Measurements from ENCODE around the gene CDC25B.
A peak's percentile ranks its signal among the peaks of the same experiment; 100 is the strongest.
"Not testable (repeated sequence)": the region's sequence is repeated elsewhere in the genome, so short reads cannot be mapped to it uniquely, and the experiment has no call there.

The CDC25B gene

DNA sequence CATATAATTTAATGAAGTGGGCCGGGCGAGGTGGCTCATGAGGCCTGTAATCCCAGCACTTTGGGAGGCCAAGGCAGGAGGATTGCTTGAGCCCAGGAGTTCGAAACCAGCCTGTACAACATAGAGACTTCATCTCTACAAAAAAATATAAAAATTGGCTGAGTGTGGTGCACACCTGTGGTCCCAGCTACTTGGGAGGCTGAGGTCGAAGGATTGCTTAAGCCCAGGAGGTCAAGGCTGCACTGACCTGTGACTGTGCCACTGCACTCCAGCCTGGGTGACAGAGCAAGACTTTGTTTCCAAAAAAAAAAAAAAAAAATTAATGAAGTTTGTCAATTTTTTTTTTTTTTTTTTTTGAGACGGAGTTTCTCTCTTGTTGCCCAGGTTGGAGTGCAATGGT, 33.8 kb downstream of the CDC25B start:
- DNase-seq (ENCODE audit: low spot score), result not testable (repeated sequence)

DNA sequence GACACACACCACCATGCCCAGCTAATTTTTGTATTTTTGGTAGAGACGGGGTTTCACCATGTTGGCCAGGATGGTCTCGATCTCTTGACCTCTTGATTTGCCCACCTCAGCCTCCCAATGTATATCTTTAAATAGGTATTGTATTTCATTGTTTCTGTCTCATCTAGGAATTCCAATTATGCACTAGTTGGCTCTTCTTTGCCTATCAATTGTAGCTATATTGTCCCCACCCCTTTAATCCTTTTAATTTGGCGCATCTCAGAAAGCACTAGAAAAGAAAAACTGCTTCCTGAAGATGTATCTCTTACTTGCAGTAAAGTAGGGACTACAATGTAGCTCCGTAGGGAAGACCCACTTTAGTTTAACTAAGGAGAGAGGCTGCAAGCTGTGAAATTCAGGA, 40.0 kb downstream of the CDC25B start:
- DNase-seq (ENCODE audit: low spot score), result no peak

DNA sequence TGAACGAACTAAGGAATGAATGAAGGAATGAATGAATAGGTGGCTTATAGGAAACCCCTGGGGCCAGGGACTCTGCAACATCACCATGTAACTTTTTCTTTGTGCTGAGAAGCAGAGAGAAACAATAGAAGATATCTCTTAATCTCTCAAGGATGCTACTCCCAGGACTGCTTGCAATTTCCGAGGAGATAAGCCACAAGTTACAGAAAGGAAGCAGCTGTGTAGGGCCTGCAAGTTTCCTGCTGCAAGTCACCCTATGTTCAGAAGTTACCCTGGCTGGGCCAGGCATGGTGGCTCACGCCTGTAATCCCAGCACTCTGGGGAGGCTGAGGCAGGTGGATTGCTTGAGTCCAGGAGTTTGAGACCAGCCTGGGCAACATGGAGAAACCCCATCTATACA, 43.2 kb downstream of the CDC25B start:
- DNase-seq (ENCODE audit: low spot score), result no peak

DNA sequence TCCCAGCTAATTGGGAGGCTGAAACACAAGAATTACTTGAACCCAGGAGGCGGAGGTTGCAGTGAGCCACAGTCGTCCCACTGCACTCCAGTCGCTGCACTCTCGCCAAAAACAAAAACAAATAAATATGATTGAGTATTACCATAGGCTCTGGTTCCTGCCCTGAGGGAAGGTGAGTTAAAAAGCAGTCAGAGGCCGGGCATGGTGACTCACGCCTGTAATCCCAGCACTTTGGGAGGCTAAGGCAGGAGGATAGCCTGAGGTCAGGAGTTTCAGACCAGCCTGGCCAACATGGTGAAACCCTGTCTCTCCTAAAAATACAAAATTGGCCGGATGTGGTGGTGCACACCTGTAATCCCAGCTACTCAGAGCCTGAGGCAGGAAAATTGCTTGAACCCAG, 44.1 kb downstream of the CDC25B start:
- DNase-seq (ENCODE audit: low spot score), result not testable (repeated sequence)

DNA sequence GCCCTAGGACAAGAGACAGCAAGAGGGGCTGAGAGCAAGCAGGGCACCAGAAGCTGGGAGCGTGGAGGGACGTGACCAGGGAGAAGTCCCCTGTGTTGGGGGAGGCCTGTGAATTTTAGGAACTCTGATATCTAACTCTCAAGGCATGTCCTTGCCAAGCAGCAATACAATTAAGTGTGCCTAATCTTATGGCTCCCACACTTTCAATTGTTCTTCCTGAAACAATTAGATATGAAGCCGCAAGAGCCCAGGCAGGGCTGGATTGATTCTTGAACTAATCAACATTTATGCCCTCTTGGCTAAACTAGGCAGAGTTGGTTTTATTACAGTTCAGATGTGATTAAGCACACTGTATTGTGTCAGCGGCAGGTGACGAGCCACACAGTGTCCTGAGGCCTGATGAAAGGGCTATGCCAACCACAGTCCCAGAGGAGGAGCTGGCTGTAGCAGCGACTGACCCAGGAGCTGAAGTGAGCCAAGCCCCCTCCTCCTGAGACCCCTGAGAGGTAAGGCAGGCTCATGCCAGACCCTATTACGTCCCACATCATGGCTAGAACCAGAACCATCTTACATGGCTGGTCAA, 46.3 kb downstream of the CDC25B start:
- DNase-seq (ENCODE audit: low spot score), result no peak

DNA sequence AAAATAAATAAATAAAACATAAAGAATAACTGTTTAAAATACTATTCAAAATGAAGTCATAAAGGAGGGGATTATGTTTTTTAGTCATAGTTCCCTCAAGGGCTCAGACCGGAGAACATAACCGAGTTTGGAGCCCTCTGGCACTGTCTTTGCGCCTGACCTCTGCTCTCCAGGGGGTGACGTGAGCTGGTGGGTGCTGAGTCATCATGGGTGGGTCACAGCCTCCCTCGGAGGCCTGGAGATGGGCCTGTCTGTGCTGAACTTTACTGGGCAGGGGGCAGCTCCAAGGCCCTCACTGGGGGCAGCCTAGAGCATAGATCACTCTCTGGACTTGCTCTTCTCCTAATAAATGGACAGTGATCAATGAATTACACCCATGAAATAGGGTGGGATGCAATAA, 47.4 kb downstream of the CDC25B start:
- no peak for DNase-seq (ENCODE audit: low spot score)

DNA sequence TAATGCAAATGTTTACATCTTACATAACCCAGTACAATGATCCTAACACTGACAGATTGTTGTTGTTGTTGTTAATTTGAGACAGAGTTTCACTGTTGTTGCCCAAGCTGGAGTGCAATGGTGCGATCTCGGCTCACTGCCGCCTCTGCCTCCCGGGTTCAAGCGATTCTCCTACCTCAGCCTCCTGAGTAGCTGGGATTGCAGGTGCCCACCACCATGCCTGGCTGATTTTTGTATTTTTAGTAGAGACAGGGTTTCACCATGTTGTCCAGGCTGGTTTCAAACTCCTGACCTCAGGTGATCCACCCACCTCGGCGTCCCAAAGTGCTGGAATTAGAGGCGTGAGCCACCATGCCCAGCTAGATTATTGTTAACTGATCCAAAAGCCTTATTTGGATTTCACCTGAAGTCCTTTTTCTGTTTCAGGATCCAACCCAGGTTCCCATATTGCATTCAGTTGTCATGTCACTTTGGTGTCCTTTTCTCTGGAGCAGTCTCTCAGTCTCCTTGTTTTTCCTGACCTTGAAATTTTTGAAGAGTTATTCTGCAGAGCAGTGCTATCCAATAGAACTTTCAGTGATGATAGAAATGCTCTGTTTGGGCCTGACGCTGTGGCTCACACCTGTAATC, 48.0 kb downstream of the CDC25B start:
- DNase-seq (ENCODE audit: low spot score), result not testable (repeated sequence)

DNA sequence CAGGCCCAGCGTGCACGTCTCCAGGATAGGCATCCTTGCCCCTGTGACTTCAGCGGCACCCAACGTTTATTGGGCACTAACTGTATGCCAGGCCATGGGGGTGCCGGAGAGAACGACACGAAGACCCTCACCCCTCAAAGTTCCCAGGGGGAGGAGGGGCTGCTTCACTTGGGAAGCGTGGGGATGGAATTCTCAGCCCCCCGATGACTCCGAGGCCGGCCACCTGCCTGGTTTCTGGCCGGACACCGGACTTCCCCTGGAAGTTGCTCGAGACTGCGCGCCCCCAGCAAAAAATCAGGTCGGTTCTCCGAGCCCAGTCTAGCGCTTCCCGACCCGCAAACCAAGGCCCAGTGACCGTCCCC, 50.2 kb downstream of the CDC25B start:
- DNase-seq (ENCODE audit: low spot score), result no peak

DNA sequence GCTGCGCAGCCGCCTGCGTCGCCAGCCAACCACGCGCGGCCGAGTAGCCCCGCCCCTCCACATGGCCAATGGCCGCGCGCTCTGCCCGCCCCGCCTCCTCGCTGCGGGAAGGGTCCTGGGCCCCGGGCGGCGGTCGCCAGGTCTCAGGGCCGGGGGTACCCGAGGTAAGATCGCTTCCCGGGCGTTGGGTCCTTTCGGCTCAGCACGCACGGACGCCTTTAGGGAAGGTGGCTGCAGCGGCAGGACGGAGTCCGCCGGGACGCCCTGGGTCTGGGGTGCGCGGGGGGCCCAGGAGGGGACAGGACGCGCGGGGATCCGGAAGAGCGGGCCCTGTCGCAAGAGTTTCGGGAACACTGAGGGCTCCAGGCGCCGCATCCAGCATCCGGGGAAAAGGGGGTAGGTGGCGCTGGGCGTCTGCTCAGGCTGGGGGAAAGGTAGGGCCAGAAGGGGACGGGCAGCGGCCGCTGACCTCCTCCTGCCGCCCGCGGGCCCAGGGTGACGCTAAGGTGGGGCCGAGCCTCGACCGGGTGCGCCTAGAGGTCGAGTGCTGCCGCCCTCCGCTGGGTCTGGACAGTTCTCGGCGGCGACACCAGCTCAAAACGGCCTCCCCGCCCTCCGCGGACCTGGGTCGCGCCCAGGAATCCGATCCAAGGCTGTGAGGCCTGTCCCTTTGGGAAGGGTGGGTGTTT, 50.8 kb downstream of the CDC25B start, which contains the start of gene MAVS:
MAVS (plus strand) TSS at position 95 of the 689 bp plus-strand sequence. CDS start 7,791 bp downstream, outside the sequence.
- DNase-seq (ENCODE audit: low spot score), result peak; percentile 92

DNA sequence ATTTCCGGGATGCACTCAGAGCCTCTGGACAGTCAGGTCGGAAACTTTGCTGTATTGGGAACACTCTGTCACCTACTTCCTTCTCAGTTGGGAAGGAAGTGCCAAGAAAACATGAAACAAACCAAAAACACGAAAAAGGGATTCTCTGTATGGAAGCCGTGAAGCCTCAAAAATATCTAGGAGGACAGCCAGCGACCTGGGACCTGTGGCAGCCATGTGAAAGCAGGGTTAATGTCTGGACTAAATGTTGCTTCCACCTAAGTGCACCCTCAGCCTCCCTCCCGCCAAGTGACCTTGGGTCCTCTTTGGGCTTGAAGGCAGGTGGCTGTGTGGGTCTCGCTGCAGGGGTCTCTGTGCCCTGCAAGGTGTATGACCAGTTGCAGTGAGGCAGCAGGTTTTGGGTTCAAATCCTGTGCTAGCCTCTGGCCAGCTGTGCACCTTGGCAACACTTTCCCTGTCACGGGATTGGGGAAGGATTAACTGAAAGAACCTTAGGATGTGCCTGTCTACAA, 51.4 kb downstream of the CDC25B start:
- no peak for DNase-seq (ENCODE audit: low spot score)

DNA sequence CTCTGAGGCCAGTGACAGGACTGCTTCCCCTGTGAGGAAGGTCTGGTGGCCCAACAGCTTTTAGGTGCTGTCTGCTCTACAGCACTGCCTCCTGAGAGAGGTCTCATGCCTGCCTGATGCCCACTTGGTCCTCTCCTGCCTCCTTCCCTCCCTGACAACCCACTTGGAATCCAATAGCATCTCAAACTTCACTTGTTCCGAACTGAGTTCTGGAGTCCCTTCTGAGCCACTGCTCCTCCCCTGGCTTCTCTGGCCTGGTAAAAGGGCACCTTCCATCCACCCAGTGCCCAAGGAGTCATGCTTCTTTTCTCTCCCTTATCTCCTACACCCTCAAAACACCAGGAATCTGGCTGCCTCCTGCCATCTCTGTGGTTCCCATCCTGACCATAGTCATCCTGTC, 52.5 kb downstream of the CDC25B start:
- DNase-seq (ENCODE audit: low spot score), result no peak

DNA sequence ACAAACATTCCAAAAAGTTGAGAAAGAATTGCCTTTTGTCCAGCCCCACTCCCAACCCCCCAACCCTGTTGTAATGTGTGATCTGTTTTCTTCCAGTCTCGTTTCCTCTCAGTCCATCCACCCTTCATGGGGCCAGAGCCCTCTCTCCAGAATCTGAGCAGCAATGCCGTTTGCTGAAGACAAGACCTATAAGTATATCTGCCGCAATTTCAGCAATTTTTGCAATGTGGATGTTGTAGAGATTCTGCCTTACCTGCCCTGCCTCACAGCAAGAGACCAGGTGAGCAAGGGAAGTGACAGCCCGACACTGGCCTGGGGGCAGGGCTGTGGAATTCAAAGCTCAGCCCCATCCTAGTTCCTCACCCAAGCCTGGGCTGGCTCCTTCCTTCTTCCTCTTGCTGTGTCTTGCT, 58.4 kb downstream of the CDC25B start:
- no peak for DNase-seq (ENCODE audit: low spot score)

Data from left forelimb (tissue), 1 donor.